ENCODE data around the gene GSC2.

DNA sequence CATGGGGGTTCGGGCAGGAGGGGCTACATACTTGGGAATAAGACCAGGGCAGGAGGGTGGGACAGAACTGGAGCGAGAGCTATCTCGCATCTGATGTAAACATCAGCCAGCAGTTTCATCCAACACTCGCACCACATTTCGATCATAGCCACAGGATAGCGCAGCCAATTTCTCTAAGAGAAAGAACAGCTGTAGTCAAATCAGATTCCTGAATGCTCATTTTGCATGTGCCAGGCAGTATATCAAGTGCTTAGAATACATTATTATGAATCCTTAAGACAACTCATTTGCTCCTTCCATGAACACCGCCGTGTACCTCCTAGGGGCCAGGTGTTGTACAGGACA lies 42.4 kb downstream of the GSC2 start:
- TF ChIP-seq GATA2 (IDR thresholded peaks at IDR 0.05; ENCODE audit: low read depth, low read length) (no peak), GATA3 (IDR thresholded peaks at IDR 0.05; ENCODE audit: low read depth, low read length) (no peak)

Data from SH-SY5Y (cell line).